Measurements from ENCODE around the gene ATOH8.

ATOH8 gene

DNA sequence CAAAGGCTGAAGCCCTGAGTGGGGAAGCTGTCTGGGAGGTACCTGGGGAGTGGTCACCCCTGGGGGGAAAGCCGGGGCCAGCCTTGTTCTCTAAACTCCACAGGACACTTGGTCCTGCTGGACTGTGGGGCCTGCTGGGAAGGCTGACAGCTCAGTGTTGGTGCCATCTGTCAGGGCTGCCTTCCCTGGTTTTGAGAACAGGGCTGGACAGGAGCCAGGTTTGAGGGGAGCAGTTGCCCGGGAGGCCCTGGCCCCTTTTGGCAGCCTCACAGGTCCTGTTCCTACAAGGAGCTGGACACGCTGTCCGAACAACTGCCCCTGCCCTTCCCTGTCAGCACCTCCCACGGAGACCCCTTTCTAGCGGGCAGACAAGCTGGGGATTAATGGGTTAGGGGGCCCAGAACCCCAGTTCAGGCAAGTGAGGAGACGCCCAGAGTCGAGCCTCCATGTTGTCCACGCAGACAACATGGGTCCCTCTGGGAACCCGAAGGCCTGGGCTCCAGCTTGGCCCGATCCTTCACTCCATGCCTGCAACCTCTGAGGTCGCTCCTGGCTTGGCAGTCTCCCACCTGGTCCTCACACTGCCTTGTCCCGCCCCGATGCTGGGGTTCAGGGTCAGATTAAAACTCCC, 40.8 kb downstream of the ATOH8 start:
- DNase-seq (ENCODE audit: low spot score) = no peak
- TF ChIP-seq, protein P1, sequence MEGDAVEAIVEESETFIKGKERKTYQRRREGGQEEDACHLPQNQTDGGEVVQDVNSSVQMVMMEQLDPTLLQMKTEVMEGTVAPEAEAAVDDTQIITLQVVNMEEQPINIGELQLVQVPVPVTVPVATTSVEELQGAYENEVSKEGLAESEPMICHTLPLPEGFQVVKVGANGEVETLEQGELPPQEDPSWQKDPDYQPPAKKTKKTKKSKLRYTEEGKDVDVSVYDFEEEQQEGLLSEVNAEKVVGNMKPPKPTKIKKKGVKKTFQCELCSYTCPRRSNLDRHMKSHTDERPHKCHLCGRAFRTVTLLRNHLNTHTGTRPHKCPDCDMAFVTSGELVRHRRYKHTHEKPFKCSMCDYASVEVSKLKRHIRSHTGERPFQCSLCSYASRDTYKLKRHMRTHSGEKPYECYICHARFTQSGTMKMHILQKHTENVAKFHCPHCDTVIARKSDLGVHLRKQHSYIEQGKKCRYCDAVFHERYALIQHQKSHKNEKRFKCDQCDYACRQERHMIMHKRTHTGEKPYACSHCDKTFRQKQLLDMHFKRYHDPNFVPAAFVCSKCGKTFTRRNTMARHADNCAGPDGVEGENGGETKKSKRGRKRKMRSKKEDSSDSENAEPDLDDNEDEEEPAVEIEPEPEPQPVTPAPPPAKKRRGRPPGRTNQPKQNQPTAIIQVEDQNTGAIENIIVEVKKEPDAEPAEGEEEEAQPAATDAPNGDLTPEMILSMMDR (IDR thresholded peaks at IDR 0.05; ENCODE audit: extremely low read depth, missing control alignments) = no peak

DNA sequence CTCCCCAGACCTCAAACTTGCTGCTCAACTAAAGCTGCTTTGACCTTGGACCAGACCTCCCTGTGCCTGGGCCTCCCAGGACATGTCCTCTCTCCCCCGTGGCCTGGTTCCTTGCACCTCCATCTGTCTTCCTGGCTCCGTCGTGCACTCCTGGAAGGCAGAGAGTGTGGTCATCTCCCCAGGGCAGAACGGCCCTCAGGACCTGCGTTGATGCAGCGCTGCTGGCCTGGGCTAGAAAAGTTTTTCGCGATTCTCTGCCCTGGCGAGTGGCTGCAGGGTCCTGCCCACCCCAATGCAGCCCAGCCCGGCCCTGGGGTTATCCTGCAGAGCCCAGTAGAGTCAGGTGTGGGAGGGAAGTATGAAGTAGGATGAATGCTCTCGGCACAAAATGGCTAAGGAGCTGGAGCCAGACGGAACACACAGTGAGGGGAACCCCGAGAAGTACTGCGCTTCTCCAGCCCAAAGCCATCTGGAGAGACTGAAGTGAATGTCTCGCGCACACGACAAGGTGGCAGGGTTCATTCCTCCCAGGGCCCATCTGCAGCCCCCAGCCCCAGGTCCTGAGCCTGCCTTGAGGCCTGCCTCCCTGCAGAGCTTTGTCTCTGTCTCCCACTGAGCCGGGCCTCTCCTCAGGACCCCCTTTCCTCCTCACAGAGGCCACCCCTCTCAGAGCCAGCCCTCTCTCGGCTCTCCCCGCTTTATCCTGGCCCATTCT, 41.7 kb downstream of the ATOH8 start:
- DNase-seq (ENCODE audit: low spot score) = no peak
- TF ChIP-seq, protein P1 (IDR thresholded peaks at IDR 0.05; ENCODE audit: extremely low read depth, missing control alignments) = no peak

DNA sequence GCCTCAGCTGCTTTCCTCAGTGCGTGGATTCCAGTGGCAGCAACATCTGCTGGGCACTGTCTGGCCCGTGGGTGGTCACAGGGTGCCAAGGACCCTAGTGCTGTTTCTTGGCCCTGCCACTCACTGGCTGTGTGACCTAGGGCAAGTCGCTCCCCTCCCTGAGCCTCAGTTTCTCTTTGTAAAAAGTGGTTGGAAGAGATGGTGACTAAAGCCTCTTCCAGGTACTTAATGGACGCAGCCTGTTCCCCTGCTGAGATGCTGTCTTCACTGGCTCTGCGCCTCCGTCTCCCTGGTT, 42.2 kb downstream of the ATOH8 start:
- TF ChIP-seq, protein P1 (IDR thresholded peaks at IDR 0.05; ENCODE audit: extremely low read depth, missing control alignments) = no peak
- DNase-seq (ENCODE audit: low spot score) = no peak

DNA sequence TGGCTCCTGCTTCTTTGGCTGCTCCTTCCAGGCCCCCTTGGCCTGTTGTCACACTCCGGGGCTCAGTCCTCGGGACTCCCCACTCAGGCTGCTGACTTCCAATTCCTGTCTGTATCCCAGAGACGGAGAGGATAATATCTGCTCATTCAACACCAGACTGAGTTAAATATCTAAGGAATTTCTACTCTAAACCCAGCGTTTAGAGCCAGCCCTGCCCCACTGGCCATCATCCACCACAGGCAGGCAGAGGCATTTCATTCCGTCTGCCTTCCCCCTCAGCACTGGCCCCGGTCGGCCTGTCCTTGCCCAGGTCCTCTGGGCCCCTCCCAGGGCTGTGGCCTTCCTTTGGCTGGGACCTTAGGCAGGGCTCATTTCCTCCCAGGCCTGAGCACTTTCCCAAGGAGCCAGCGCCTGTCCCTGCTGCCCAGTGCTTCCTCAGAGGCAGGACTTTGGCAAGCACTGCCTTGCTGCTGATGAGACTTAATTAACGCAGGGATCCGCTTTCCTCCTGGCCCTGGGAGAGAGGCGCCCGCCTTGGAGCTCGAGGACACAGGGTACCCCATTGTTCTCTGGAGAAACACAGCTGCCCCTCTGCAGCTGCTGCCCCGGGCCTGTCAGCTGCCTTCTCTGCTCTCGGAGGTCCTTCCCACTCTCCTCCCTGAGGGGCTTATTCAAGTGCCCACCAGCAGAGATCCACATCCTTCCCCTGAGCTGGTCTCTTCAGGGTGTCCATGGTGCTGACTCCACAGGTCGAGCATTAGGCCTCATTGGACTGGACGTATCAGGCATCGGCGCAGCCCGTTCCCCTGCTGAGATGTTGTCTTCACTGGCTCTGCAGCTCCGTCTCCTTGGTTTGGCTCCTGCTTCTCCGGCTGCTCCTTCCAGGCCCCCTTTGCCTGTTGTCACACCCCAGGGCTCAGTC, 42.8 kb downstream of the ATOH8 start:
- no peak for DNase-seq (ENCODE audit: low spot score)
- TF ChIP-seq, protein P1 (IDR thresholded peaks at IDR 0.05; ENCODE audit: extremely low read depth, missing control alignments) = no peak

DNA sequence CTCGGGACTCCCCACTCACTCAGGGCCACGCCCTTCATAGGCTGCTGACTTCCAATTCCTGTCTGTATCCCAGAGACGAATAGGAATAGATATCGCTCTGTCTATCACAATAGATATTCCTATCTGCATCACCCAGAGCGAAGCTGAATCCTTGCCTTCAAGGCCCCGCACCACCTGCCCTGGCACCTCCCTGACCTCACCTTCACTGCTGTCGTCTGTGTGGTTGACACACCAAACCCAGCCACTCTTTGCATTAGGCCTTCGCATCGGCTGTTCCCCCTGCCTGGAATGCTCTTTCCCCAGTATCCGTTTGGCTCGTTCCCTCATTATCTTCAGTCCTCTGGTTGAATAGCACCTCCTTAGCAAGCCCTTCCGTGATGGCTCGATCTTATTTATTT, 43.5 kb downstream of the ATOH8 start:
- TF ChIP-seq, protein P1 (IDR thresholded peaks at IDR 0.05; ENCODE audit: extremely low read depth, missing control alignments) = no peak

DNA sequence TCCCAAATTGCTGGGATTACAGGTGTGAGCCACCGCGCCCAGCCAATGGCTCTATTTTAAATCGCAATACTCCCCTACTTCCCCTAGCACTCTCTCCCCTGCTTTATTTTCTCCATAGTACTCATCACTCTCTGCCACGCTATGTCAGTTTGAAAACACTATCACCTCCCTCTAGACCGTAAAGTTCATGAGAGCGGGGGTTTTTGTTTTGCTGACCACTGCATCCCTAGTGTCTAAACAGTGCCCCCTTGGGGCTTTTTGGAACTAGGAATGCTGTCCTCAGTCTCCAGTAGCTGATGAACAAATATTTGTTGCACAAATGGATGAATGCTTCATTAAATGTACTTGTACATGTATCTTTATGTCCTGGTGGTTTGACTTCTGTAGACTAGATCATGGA, 44.1 kb downstream of the ATOH8 start:
- TF ChIP-seq, protein P1 (IDR thresholded peaks at IDR 0.05; ENCODE audit: extremely low read depth, missing control alignments) = no peak
- DNase-seq (ENCODE audit: low spot score) = no peak

More for the DNA sequence above, 43.5 kb downstream of the ATOH8 start:
- no peak for DNase-seq (ENCODE audit: low spot score)
